T-helper 2 cell treated with Interferon-gamma antibody and Interleukin-4, amounts not matched to agents 100 ng/mL and 5 ng/mL, for 36 hours (primary cell): ENCODE results near the gene UNC79. TPM values are rescaled to one million over a fixed set of nuclear protein-coding genes. Genes with fewer than 3 reads are reported as not detected.

Experiments
- intact Hi-C: fragments of 100-400 bp; cut with micrococcal nuclease; formaldehyde crosslinking; loops from one replicate; pipeline ENCODE4 v1.15.1; 2023
- total RNA-seq: library from RNA; stranded (reverse); gene quantifications from 2 replicates; pipeline ENCODE4 v1.2.3, GENCODE V29; 2022

The UNC79 gene
- total RNA-seq, 1 donor from 2014 or later = not detected

DNA sequence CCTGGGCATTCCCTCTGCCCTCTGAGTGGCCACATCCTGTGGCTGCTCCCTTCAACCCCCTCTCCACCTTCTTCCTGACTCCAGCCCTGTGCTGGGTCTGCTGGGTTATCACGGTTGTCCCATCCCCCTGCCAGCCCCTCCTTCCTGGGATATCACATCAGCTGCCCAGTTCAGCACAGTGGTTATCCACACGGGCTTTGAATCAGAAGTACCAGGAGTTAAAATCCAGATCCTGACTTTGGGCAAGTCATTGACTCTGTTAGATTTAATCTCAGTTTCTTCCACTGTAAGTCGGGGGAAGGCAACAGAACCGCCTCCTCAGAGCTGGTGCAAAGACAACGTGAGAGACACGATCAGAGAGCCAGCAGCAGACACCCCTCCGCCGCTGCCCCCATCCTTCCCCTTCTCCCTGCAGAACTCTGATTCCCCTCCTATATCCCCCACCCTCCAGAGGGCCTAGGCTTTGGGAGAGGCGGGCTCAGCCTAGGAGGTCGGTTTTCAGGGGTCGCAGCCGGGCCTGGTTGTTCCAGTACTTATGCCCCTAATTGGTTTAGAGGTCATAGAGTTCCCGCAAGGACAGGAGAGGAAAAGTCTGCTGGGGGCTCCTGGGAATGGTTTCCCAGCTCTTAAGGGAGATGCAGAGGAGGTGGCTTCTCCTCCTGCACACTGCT is 315.0 kb downstream of the UNC79 start:
- intact Hi-C loops = no loop called here

DNA sequence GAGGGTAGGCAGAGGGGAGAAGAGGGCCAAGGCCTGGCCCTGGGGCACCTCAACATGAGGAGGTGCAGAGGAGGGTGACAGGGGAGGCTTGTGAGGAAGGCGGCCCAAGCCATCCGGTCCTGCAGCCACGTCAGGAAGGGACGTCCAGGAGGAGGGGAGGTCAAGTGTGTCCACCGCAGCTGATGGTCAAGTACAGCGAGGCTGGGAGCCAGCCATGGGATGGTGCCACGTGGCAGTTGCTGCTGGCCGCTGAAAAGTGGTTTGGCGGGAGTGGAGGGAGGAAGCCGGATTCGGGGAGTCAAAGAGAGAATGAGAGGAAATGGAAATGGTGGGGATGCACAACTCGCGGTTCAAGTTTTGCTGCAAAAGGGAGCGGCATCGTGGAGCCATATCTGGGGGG is 316.4 kb downstream of the UNC79 start:
- intact Hi-C loops = no loop called here

DNA sequence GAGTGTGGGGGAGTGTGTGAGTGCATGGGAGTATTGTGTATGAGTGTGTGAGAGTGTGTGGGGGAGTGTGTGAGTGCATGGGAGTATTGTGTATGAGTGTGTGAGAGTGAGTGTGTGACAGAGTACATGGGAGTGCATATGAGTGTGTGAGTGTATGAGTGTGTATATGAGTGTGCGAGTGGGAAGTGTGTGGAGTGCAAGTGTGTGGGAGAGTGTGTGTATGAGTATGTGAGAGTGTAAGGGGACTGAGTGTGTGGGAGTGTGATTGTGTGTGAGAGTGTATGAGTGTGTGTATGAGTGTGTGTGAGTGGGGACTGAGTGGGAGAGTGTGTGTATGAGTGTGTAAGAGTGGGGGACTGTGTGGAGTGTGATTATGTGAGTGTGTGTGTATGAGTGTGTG is 316.8 kb downstream of the UNC79 start:
- intact Hi-C loops = no loop called here

DNA sequence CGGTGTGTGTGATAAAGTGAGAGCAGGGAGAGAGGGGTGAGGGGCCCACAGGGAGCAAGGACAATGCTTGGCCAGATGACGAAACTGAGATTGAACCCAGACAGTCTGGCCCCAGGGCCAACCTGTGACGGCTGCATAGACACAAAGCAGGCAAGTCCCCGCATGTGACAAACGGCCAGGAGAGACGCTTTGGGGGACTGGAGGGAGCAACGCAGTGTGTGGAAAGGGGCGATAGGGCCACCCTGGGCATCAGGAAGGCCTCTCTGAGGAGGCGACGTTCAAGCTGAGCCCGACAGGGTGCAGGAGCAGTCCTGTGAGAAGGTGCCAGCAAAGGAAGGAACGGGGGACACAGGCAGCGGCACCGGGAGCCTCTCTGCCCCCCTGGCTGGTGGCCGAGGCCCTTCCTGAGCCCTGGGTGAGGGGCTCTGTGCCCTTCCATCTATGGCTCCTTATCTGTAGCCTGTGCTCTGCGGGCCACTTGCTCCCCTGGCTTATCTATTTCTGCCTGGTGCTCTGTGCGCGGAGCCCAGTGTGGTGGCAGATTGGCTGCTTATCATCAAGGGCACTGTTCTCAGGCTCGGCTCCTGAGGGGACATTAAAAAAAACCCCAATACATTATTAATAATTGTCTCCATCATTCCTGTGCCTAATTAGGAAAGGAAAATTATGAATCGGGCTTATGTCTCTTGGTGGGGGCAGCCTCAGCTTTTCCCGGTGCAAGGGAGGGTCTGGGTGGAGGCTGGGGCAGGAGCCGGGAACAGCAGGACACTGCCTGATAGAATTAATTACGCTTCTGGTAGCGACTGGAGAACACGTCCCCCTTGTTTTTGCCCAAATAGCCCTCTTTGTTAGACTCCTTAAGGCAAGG is 317.7 kb downstream of the UNC79 start:
- intact Hi-C loops = no loop called here

GRCh38 chr14:93749076-93749420 is 318.3 kb downstream of the UNC79 start:
- intact Hi-C loops = no loop called here

- intact Hi-C loops = no loop called here
Measured at GRCh38 chr14:93751946-93752655, 321.4 kb downstream of the UNC79 start.

DNA sequence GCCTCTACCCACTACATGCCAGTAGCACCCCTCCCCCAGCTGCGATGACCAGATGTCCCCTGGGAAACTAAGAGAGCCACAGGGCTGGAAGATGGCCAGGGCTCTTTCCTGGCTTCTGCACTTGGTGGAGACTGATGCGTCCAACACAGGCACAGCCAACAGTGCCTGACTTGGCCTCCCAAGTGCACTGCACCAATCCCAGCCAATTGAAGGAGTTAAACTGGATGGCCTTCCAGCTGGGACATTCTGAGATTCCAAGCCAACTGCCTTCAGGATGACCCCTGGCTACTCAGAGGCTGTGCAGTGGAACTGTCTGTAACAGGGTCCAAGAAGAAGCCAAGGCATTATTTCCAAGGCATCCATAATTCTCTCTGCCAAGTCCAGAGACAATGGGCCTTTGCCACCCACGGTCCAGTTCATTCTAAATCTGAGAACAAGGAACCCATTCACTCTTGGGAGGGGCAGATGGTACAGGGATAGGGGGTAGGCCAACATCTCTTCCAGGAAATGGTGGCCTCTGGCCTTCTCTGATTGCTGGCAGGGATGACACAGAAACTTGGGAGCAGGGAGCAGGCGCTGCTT is 322.3 kb downstream of the UNC79 start:
- intact Hi-C loops = no loop called here

GRCh38 chr14:93753647-93754046 is 322.9 kb downstream of the UNC79 start:
- intact Hi-C loops = no loop called here

DNA sequence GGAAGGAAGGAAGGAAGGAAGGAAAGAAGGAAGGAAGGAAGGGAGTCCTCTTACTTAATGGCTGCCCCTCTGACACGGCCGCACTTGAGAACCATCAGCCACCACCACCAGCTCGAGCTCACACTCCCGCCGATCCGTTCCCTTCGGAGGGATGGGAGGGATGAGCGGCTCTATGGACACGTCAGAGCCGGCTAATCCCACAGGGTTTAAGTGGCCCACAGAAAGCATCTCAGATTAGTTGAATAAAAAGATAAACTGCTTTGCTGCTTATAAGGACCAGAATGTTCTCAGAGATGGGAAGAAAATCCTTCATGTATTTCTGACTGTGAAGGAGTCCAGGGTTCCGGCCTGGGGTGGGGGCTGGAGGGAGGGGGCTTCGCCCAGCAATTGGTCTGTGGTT is 326.5 kb downstream of the UNC79 start:
- intact Hi-C loops = no loop called here

Other genes with a start within 250 kb of the UNC79 start
- gene MOAP1, start 246.0 kb upstream of the UNC79 start, total RNA-seq = 18.3 and 19.4 TPM in 2 replicates
- 8.7 and 9.4 TPM in 2 replicates for gene LYSET, start 245.6 kb upstream of the UNC79 start, total RNA-seq
- 14.9 and 16.2 TPM in 2 replicates for gene GON7, start 223.9 kb upstream of the UNC79 start, total RNA-seq
- 39.9 and 40.5 TPM in 2 replicates for gene UBR7, start 223.7 kb upstream of the UNC79 start, total RNA-seq
- 21.1 and 21.9 TPM in 2 replicates for gene BTBD7, start 97.9 kb upstream of the UNC79 start, total RNA-seq
- not detected in 2 replicates for gene COX8C, start 83.8 kb upstream of the UNC79 start, total RNA-seq